ENCODE data around the gene ZDHHC19.
"Not testable (repeated sequence)": the region's sequence is repeated elsewhere in the genome, so short reads cannot be mapped to it uniquely, and the experiment has no call there.

Gene ZDHHC19

GRCh38 chr3:196177967-196178366 is 33.2 kb downstream of the ZDHHC19 start:
- DNase-seq (ENCODE audit: low read depth), result no peak

- DNase-seq (ENCODE audit: low read depth), result no peak
Observed at GRCh38 chr3:196177567-196177966, 33.6 kb downstream of the ZDHHC19 start.

- no peak for DNase-seq (ENCODE audit: low read depth)
Observed at GRCh38 chr3:196175722-196176121, 35.5 kb downstream of the ZDHHC19 start.

GRCh38 chr3:196175116-196175625 is 36.0 kb downstream of the ZDHHC19 start:
- DNase-seq (ENCODE audit: low read depth), result no peak

- DNase-seq (ENCODE audit: low read depth), result no peak
Observed at GRCh38 chr3:196174652-196175051, 36.5 kb downstream of the ZDHHC19 start.

- DNase-seq (ENCODE audit: low read depth), result not testable (repeated sequence)
Observed at GRCh38 chr3:196170296-196170695, 40.9 kb downstream of the ZDHHC19 start.

- DNase-seq (ENCODE audit: low read depth), result no peak
Observed at GRCh38 chr3:196169836-196170240, 41.4 kb downstream of the ZDHHC19 start.

GRCh38 chr3:196168808-196169391 is 42.3 kb downstream of the ZDHHC19 start:
- no peak for DNase-seq (ENCODE audit: low read depth)

- DNase-seq (ENCODE audit: low read depth), result no peak
Observed at GRCh38 chr3:196166741-196167140, 44.5 kb downstream of the ZDHHC19 start.

- no peak for DNase-seq (ENCODE audit: low read depth)
Observed at GRCh38 chr3:196165850-196166249, 45.4 kb downstream of the ZDHHC19 start.

- DNase-seq (ENCODE audit: low read depth), result not testable (repeated sequence)
Observed at GRCh38 chr3:196165006-196165575, 46.1 kb downstream of the ZDHHC19 start.

GRCh38 chr3:196164576-196164975 is 46.6 kb downstream of the ZDHHC19 start:
- DNase-seq (ENCODE audit: low read depth), result no peak

- DNase-seq (ENCODE audit: low read depth), result no peak
Observed at GRCh38 chr3:196163666-196164493, 47.3 kb downstream of the ZDHHC19 start.

GRCh38 chr3:196163212-196163611 is 48.0 kb downstream of the ZDHHC19 start:
- DNase-seq (ENCODE audit: low read depth), result no peak

- DNase-seq (ENCODE audit: low read depth), result no peak
Observed at GRCh38 chr3:196162679-196163078, 48.5 kb downstream of the ZDHHC19 start.

- DNase-seq (ENCODE audit: low read depth), result no peak
Observed at GRCh38 chr3:196159952-196160804, 51.0 kb downstream of the ZDHHC19 start.

GRCh38 chr3:196159526-196159925 is 51.7 kb downstream of the ZDHHC19 start:
- DNase-seq (ENCODE audit: low read depth), result no peak

GRCh38 chr3:196156160-196156559 is 55.0 kb downstream of the ZDHHC19 start:
- no peak for DNase-seq (ENCODE audit: low read depth)

GRCh38 chr3:196150481-196150880 is 60.7 kb downstream of the ZDHHC19 start:
- DNase-seq (ENCODE audit: low read depth), result no peak

GRCh38 chr3:196149831-196150301 is 61.3 kb downstream of the ZDHHC19 start:
- DNase-seq (ENCODE audit: low read depth), result no peak

- DNase-seq (ENCODE audit: low read depth), result no peak
Observed at GRCh38 chr3:196149375-196149774, 61.8 kb downstream of the ZDHHC19 start.
